ENCODE results near the gene ELP4.
"Not testable (repeated sequence)": the region's sequence is repeated elsewhere in the genome, so short reads cannot be mapped to it uniquely, and the experiment has no call there.

Gene ELP4

GRCh38 chr11:31692466-31692865 lies 182.9 kb downstream of the ELP4 start:
- ChIA-PET POLR2A (no interaction called here), CTCF (no interaction called here)
- Histone ChIP-seq H3K27ac (ENCODE audit: extremely low read depth, low read depth, low read length) (no peak overlapping the region), H3K4me3 (ENCODE audit: low read depth, low read length) (no peak overlapping the region), H3K4me1 (ENCODE audit: control insufficient read depth, insufficient read depth, low read length) (peaks cover 3% of the 10 kb centered on the region), H3K9me3 (ENCODE audit: control insufficient read depth, insufficient read depth, low read depth, low read length) (no peaks in the 10 kb centered on the region), H3K36me3 (ENCODE audit: control insufficient read depth in 2 of 2, insufficient read depth in 1 of 2, low read length in 2 of 2) (no peaks in the 10 kb centered on the region)
- TF ChIP-seq TSHZ1 (tag by site-specific recombination; IDR thresholded peaks at IDR 0.05; ENCODE audit: borderline replicate concordance) = no peak
- TF ChIP-seq ZNF626 (tag by site-specific recombination; IDR thresholded peaks at IDR 0.05) = no peak

GRCh38 chr11:31697049-31697448 lies 187.5 kb downstream of the ELP4 start:
- CTCF ChIA-PET; POLR2A ChIA-PET; H3K27ac ChIP-seq (ENCODE audit: extremely low read depth, low read depth, low read length); H3K4me1 ChIP-seq (ENCODE audit: control insufficient read depth, insufficient read depth, low read length); H3K36me3 ChIP-seq (ENCODE audit: control insufficient read depth in 2 of 2, insufficient read depth in 1 of 2, low read length in 2 of 2); H3K4me3 ChIP-seq (ENCODE audit: low read depth, low read length); H3K9me3 ChIP-seq (ENCODE audit: control insufficient read depth, insufficient read depth, low read depth, low read length): not testable (repeated sequence)

- Histone ChIP-seq H3K4me3 (ENCODE audit: low read depth, low read length) (no peak overlapping the region), H3K4me1 (ENCODE audit: control insufficient read depth, insufficient read depth, low read length) (no peaks in the 10 kb centered on the region), H3K36me3 (ENCODE audit: control insufficient read depth in 2 of 2, insufficient read depth in 1 of 2, low read length in 2 of 2) (no peaks in the 10 kb centered on the region), H3K27ac (ENCODE audit: extremely low read depth, low read depth, low read length) (no peak overlapping the region), H3K9me3 (ENCODE audit: control insufficient read depth, insufficient read depth, low read depth, low read length) (no peaks in the 10 kb centered on the region)
- ChIA-PET POLR2A (no interaction called here), CTCF (no interaction called here)
- TF ChIP-seq ZNF473 (tag by site-specific recombination; IDR thresholded peaks at IDR 0.05) = no peak
- no peak for TF ChIP-seq ZNF292 (tag by site-specific recombination; IDR thresholded peaks at IDR 0.05; ENCODE audit: borderline replicate concordance, low read depth)
- TF ChIP-seq ZNF280D (tag by site-specific recombination; IDR thresholded peaks at IDR 0.05) = no peak
- no peak for TF ChIP-seq ZNF660 (tag by site-specific recombination; IDR thresholded peaks at IDR 0.05)
- TF ChIP-seq ZNF223 (tag by site-specific recombination; IDR thresholded peaks at IDR 0.05) = no peak
- no peak for TF ChIP-seq SCRT2 (tag by site-specific recombination; IDR thresholded peaks at IDR 0.05)
- TF ChIP-seq ZNF510 (tag by site-specific recombination; IDR thresholded peaks at IDR 0.05; ENCODE audit: insufficient replicate concordance) = no peak
These were observed 189.5 kb downstream of the ELP4 start for GRCh38 chr11:31699066-31699465.

GRCh38 chr11:31702966-31703365 lies 193.4 kb downstream of the ELP4 start:
- H3K36me3 ChIP-seq (ENCODE audit: control insufficient read depth in 2 of 2, insufficient read depth in 1 of 2, low read length in 2 of 2) = no peaks in the 10 kb centered on the region
- H3K27ac ChIP-seq (ENCODE audit: extremely low read depth, low read depth, low read length) = no peak overlapping the region
- TF ChIP-seq SP3 (tag by site-specific recombination; IDR thresholded peaks at IDR 0.05) = no peak
- 0 out of 2 replicates have a peak, but pooled peaks have one; percentile 13 for TF ChIP-seq GLIS1 (tag by site-specific recombination; IDR thresholded peaks at IDR 0.05)
- no peak for TF ChIP-seq ZNF274 (IDR thresholded peaks at IDR 0.05; ENCODE audit: low read length)
- TF ChIP-seq ZNF274 (tag by site-specific recombination; IDR thresholded peaks at IDR 0.05; ENCODE audit: borderline replicate concordance) = no peak
- no peak overlapping the region for H3K4me3 ChIP-seq (ENCODE audit: low read depth, low read length)
- H3K9me3 ChIP-seq (ENCODE audit: control insufficient read depth, insufficient read depth, low read depth, low read length) = no peaks in the 10 kb centered on the region
- ChIA-PET CTCF (no interaction called here), POLR2A (no interaction called here)
- H3K4me1 ChIP-seq (ENCODE audit: control insufficient read depth, insufficient read depth, low read length) = no peaks in the 10 kb centered on the region

Measured in HEK293 (cell line).